ENCODE measurements around the gene TFDP2. TPM values are rescaled to one million over a fixed set of nuclear protein-coding genes. Genes with fewer than 3 reads are reported as not detected.
"Not testable (repeated sequence)": the region's sequence is repeated elsewhere in the genome, so short reads cannot be mapped to it uniquely, and the experiment has no call there.

TFDP2 gene
- total RNA-seq, 2 experiments from 2014 or later = 23.5 to 29.4 TPM

DNA sequence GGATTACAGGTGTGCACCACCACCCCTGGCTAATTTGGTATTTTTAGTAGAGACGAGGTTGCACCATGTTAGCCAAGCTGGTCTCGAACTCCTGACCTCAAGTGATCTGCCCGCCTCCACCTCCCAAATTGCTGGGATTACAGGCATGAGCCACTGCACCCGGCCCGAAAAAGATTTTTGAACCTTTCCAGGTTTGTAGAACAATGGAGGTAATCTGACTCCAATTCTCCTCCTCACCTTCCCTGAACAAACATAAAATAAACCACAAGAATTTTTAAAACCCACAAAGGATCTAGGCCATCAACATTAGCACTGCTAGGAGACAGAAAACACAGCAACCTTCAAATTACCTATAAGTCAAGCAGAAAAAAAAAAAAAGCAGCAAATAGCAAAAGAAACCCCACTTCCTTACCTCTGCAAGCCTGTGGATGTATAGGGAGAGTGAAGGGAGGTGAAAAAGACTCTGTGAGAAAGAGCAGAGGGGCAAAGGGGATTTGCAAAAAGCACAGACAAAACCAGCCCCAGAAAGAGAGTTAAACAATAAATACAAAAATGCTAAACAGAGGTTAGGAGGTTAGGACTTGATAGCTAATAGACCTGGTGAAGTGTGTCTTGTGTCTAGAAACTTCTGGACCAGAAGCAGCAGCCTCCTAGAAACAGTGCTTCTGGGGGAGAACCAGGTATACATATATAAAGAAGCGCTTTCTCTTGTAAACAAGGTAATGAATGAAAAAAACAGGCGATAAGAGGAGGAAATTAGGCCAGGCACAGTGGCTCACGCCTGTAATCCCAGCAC is 32.1 kb downstream of the TFDP2 start:
- H3K27ac Mint-ChIP-seq = no peak overlapping the region
- ChIA-PET CTCF (interaction anchor here (0.7 kb wide), 1 partner anchor 229 kb away, joined by 3 read pairs; no protein-coding TSS in a partner anchor), POLR2A (no interaction called here)
- H3K27me3 Mint-ChIP-seq = no peaks in the 10 kb centered on the region
- H3K4me3 Mint-ChIP-seq = no peak overlapping the region
- H3K36me3 Mint-ChIP-seq (ENCODE audit: low read depth) = no peaks in the 10 kb centered on the region
- peaks cover 4% of the 10 kb centered on the region for H3K9me3 Mint-ChIP-seq
- H3K4me1 Mint-ChIP-seq = peaks cover 4% of the 10 kb centered on the region
- DNase-seq = no peak

DNA sequence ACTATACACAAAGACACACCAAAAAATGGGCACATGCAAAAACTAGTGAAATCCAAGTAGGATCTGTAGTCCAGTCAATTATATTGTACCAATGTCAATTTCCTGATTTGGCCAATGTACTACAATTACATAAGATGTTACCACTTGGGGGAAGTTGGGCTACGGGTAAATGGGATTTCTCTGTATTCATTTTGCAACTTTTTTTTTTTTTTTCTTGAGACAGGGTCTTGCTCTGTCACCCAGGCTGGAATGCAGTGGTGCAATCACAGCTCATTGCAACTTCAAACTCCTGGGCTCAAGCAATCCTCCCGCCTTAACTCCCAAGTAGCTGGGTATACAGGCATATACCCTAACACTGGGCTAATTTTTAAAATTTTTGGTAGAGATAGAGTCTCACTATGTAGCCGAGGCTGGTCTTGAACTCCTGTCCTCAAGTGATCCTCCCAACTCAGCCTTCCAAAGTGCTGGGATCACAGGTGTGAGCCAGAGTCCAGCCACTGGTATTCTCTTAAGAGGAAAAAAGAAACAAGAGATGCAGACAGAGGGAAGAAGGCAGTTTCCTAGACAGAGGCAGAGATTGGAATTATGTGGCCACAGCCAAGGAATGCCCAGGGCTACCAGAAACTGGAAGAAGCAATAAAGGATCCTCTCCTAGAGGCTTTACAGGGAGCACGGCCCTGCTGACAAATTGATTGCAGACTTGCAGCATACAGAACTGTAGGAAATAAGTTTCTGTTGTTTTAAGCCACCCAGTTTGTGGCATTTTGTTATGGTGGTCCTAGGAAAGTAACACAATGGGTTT is 33.3 kb downstream of the TFDP2 start:
- ChIA-PET CTCF (no interaction called here), POLR2A (no interaction called here)
- Mint-ChIP-seq H3K9me3 (peaks cover 6% of the 10 kb centered on the region), H3K4me3 (no peak overlapping the region), H3K27me3 (no peaks in the 10 kb centered on the region), H3K27ac (peak overlapping the region; percentile 19), H3K36me3 (ENCODE audit: low read depth) (no peaks in the 10 kb centered on the region), H3K4me1 (peaks cover 6% of the 10 kb centered on the region)
- DNase-seq = no peak

DNA sequence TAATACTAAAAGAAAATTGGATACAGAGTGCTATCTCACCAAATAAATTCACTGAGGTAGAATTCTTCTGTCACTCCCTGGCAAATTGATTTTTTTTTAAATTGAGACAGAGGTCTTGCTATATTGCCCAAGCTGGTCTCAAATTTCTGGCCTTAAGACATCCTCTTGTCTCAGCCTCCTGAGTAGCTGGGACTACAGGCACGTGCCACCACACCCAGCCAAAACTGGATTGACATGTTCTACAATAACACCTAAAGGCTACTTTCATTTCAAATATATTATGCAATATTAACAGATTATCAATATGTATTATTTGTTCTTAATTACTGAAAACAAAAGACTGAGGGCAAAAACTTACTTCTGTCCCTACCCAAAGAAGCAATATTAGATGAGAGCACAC is 36.7 kb downstream of the TFDP2 start:
- Mint-ChIP-seq H3K27me3 (no peaks in the 10 kb centered on the region), H3K27ac (no peak overlapping the region), H3K36me3 (ENCODE audit: low read depth) (no peaks in the 10 kb centered on the region), H3K4me1 (peaks cover 6% of the 10 kb centered on the region), H3K9me3 (peaks cover 6% of the 10 kb centered on the region), H3K4me3 (no peak overlapping the region)
- POLR2A ChIA-PET = no interaction called here
- CTCF ChIA-PET = interaction anchor here (0.6 to 1.4 kb wide), 3 partner anchors 9 to 812 kb away, joined by 3 read pairs; no protein-coding TSS in a partner anchor
- DNase-seq = no peak

DNA sequence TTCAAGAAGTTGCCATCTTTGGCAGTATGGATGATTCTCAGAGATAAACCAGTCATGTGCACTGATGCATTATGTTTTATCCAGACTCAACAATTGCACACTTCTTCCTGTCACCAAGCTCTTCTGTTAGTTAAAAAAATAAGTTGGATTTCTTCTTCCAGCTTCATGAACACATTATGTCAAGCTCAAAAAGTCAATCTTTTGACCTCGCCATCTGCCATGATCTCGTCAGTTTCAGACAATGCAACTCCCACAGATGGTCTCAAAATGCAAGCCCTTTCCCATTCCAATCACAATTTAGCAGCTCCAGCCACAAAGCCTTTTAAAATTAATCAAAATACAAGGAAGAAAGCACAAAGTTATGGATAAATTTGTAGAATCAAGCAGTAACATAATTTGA is 42.8 kb downstream of the TFDP2 start:
- no peak overlapping the region for H3K27ac Mint-ChIP-seq
- no peak overlapping the region for H3K4me3 Mint-ChIP-seq
- CTCF ChIA-PET = no interaction called here

DNA sequence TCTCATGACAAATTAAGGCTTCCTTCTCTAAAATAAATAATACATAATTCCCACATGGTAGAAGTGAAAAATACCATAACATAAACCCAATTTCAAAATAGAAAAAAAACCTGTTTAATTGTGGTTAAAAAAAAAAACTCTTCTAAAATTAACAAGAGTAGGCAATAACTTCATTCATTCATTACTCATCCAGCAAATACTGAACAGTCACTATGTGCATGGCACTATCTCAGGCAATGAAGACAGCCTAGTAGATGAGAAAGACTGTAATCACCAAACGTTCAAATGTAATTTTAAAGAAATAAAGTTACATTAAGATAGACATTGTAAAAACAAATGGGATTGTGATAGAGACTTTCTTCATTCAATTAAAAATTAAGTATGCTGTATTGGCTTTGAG is 43.4 kb downstream of the TFDP2 start:
- Mint-ChIP-seq H3K4me1 (no peaks in the 10 kb centered on the region), H3K27me3 (no peaks in the 10 kb centered on the region), H3K9me3 (no peaks in the 10 kb centered on the region), H3K27ac (no peak overlapping the region), H3K4me3 (no peak overlapping the region), H3K36me3 (ENCODE audit: low read depth) (no peaks in the 10 kb centered on the region)
- ChIA-PET CTCF (no interaction called here), POLR2A (no interaction called here)
- DNase-seq = no peak

More for the DNA sequence above, 42.8 kb downstream of the TFDP2 start:
- Mint-ChIP-seq H3K36me3 (ENCODE audit: low read depth) (no peaks in the 10 kb centered on the region), H3K27me3 (no peaks in the 10 kb centered on the region), H3K9me3 (peaks cover 2% of the 10 kb centered on the region), H3K4me1 (peaks cover 3% of the 10 kb centered on the region)
- no peak for DNase-seq
- POLR2A ChIA-PET = no interaction called here

DNA sequence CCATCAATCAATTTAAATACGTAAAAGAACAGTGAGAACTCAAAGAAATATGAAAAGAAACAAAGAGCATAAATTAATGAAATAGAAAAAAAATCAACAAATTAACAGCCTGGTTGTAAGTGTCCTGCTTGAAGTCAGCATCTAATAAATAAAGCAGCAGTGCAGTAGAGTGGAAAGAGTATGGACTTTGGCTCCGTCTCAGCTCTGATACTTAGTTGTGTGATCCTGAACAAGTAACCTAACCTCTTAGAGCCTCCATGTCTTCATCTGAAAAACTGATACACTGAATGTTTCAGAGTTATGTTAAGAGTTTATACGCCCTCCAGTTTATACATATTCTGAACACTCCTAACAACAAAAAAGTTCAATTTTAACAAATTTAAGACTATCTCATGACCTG is 44.6 kb downstream of the TFDP2 start:
- no peak overlapping the region for H3K27ac Mint-ChIP-seq
- no peak for DNase-seq
- no peaks in the 10 kb centered on the region for H3K27me3 Mint-ChIP-seq
- POLR2A ChIA-PET = no interaction called here
- no peaks in the 10 kb centered on the region for H3K9me3 Mint-ChIP-seq
- peaks cover 1% of the 10 kb centered on the region for H3K4me1 Mint-ChIP-seq
- H3K36me3 Mint-ChIP-seq (ENCODE audit: low read depth) = no peaks in the 10 kb centered on the region
- no peak overlapping the region for H3K4me3 Mint-ChIP-seq
- CTCF ChIA-PET = no interaction called here

DNA sequence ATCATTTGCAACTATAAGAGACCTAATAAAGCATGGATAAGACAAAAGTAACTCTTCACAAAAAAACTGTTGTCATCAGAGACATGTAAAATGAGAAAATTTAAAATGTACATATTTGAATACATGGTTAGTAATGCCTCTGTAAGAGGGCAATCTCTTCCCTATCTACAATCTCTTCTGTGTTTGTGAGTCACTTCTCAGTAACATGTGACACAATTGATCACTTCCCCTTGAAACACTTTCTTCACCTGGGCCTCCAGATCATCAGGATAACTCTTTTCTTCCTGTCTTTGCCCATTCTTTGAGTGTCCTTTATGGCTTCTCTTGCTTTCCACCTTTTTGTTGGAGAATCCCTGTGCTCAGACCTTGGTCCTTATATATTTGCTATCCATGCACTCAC is 50.4 kb downstream of the TFDP2 start:
- Mint-ChIP-seq H3K4me3 (no peak overlapping the region), H3K27ac (no peak overlapping the region), H3K36me3 (ENCODE audit: low read depth) (no peaks in the 10 kb centered on the region), H3K4me1 (peaks cover 6% of the 10 kb centered on the region), H3K27me3 (no peaks in the 10 kb centered on the region), H3K9me3 (no peaks in the 10 kb centered on the region)
- no peak for DNase-seq
- CTCF ChIA-PET = interaction anchor here (1.4 kb wide), 1 partner anchor 11 kb away, joined by 3 read pairs; no protein-coding TSS in a partner anchor
- POLR2A ChIA-PET = no interaction called here

DNA sequence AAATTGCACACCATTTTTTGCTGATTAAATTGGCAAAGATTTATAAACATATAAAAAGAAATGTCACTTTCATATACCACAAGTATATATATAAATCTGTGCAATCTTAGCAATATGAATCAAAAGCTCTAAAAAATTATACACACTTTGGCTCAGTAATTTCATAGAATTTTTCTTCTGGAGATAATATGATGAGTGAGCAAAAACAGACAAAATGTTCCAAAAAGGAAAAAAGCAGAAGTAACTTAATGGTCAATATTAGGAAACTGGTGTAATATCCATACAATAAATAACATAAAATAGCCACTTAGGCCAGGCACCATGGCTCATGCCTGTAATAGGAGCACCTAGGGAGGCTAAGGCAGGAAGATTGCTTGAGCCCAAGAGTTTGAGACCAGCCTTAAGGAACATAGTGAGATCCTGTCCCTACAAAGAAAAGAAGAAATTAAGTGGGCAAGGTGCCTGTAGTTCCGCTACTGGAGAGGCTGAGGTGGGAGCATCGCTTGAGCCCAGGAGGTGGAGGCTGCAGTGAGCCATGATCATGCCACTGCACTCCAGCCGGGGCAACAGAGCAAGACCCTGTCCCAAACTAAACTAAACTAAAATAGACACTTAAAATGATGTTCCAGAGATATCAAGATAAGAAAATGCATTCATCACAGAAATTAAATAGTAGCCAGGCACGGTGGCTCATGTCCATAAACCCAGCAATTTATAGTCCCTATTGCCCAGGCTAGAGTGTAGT is 52.1 kb downstream of the TFDP2 start:
- ChIA-PET CTCF (interaction anchor here (0.5 kb wide), 1 partner anchor 36 kb away, joined by 3 read pairs; no protein-coding TSS in a partner anchor), POLR2A (no interaction called here)
- Mint-ChIP-seq H3K9me3 (no peaks in the 10 kb centered on the region), H3K4me1 (peaks cover 6% of the 10 kb centered on the region), H3K4me3 (no peak overlapping the region), H3K36me3 (ENCODE audit: low read depth) (no peaks in the 10 kb centered on the region), H3K27me3 (no peaks in the 10 kb centered on the region), H3K27ac (no peak overlapping the region)
- DNase-seq = no peak

DNA sequence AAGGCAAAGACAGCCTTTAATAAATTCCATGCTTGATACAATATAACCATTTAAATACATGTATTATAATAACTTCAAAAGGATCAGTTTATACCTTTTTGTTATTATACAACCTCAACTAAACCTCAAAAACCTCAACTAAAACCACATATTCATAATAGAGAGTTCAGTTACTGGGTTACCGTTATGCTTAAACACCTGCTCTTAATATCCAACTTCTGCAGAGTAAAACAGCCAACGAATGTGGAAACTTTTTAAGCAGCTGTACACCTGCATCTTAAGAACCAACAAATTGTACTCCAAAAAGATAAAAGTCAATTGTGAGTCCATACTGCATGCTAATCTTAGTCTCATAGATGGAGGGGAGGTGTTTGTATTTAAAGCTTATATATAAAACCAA is 53.5 kb downstream of the TFDP2 start:
- Mint-ChIP-seq H3K27me3 (no peaks in the 10 kb centered on the region), H3K4me3 (no peak overlapping the region), H3K36me3 (ENCODE audit: low read depth) (no peaks in the 10 kb centered on the region), H3K9me3 (no peaks in the 10 kb centered on the region), H3K27ac (no peak overlapping the region), H3K4me1 (peaks cover 6% of the 10 kb centered on the region)
- POLR2A ChIA-PET = no interaction called here
- CTCF ChIA-PET = interaction anchor here (0.6 kb wide), 1 partner anchor 36 kb away, joined by 3 read pairs; no protein-coding TSS in a partner anchor
- no peak for DNase-seq

DNA sequence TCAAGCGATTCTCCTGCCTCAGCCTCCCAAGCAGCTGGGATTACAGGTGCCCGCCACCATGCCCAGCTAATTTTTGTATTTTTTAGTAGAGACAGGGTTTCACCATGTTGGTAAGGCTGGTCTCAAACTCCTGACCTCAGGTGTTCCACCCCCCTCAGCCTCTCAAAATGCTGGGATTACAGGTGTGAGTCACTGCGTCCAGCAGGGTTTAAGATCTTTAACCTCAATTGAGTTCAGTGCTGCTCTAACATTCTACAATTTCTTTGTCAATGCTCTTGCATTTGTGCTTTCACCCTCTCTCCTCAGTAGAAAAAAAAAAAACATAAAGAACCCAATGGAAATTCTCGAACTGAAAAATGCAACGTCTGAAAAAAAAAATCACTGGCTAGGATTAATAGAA is 60.4 kb downstream of the TFDP2 start:
- POLR2A ChIA-PET; H3K36me3 Mint-ChIP-seq (ENCODE audit: low read depth); H3K27me3 Mint-ChIP-seq; H3K4me1 Mint-ChIP-seq; DNase-seq; H3K4me3 Mint-ChIP-seq; H3K27ac Mint-ChIP-seq; H3K9me3 Mint-ChIP-seq: not testable (repeated sequence)
- CTCF ChIA-PET = interaction anchor here (0.7 kb wide), 2 partner anchors 635 to 691 kb away, joined by 3 read pairs; partner anchors contain the start of gene TRPC1

DNA sequence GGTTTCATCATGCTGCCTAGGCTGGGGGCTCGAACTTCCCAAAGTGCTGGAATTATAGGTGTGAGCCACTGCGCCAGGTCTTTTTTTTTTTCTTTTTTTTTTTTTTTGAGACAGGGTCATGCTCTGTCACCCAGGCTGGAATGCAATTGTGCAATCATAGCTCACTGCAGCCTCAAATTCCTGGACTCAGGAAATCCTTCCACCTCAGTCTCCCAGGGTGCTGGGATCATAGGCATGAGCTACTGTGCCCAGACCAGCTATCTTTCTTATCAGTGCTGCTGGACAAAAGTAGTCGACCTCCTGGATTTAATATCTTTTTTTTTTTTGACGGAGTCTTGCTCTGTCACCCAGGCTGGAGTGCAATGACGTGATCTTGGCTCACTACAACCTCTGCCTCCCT is 60.8 kb downstream of the TFDP2 start:
- Mint-ChIP-seq H3K36me3 (ENCODE audit: low read depth) (no peaks in the 10 kb centered on the region), H3K27ac (no peak overlapping the region), H3K4me1 (no peaks in the 10 kb centered on the region), H3K27me3 (no peaks in the 10 kb centered on the region), H3K4me3 (no peak overlapping the region), H3K9me3 (no peaks in the 10 kb centered on the region)
- ChIA-PET POLR2A (no interaction called here), CTCF (interaction anchor here (0.6 to 1.2 kb wide), 3 partner anchors 11 to 734 kb away, joined by 3 read pairs; no protein-coding TSS in a partner anchor)
- no peak for DNase-seq

DNA sequence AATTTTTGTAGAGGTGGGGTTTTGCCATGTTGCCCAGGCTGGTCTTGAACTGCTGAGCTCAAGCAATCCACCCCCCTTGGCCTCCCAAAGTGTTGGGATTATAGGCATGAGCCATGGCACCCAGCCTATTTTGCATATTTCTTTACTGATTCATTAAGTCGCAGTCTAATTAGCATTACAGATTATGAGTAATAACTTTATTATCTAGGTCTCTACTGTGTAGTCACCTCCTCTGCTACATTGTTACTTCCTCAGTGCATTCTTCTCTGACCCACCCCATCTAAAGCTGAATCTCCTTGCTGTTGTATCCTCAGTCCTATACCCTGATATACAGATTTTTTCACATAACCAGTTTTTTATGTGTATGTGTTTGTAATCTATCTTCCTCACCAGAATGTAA is 61.7 kb downstream of the TFDP2 start:
- CTCF ChIA-PET = interaction anchor here (0.6 to 1.2 kb wide), 2 partner anchors 12 to 280 kb away, joined by 3 read pairs; no protein-coding TSS in a partner anchor
- H3K27me3 Mint-ChIP-seq = no peaks in the 10 kb centered on the region
- POLR2A ChIA-PET = no interaction called here
- no peaks in the 10 kb centered on the region for H3K36me3 Mint-ChIP-seq (ENCODE audit: low read depth)
- H3K4me3 Mint-ChIP-seq = no peak overlapping the region
- H3K9me3 Mint-ChIP-seq = no peaks in the 10 kb centered on the region
- DNase-seq = no peak
- H3K27ac Mint-ChIP-seq = no peak overlapping the region
- H3K4me1 Mint-ChIP-seq = no peaks in the 10 kb centered on the region
